DOHH2 (cell line): ENCODE results near the gene MMD.

Source experiments
- H3F3A ChIP-seq: fragments of 200-600 bp; sonication (generic), shearing (Covaris generic); 2 replicates; pipeline ENCODE4 v1.6.0; 2016; ENCODE audit warnings: antibody characterized with exemption, mild to moderate bottlenecking; ENCODE audit not compliant: control insufficient read depth, insufficient read depth
- H3K27ac ChIP-seq: fragments of 200-600 bp; sonication (generic); 2 replicates; pipeline ENCODE4 v1.5.1; 2014; ENCODE audit warnings: low read depth, mild to moderate bottlenecking, low read length, moderate library complexity
- H3K27me3 ChIP-seq: fragments of 200-600 bp; sonication (generic); 2 replicates; pipeline ENCODE4 v1.6.1; 2014; ENCODE audit warnings: mild to moderate bottlenecking, low read length, mixed read lengths; ENCODE audit not compliant: control insufficient read depth
- H3K36me3 ChIP-seq: fragments of 200-600 bp; sonication (generic); 2 replicates; pipeline ENCODE4 v1.6.1; 2014; ENCODE audit warnings: mild to moderate bottlenecking, low read length, moderate library complexity, mixed read lengths; ENCODE audit not compliant: control insufficient read depth
- H3K4me1 ChIP-seq: fragments of 200-600 bp; sonication (generic); 2 replicates; pipeline ENCODE4 v1.6.1; 2014; ENCODE audit warnings: mild to moderate bottlenecking, low read length, mixed read lengths; ENCODE audit not compliant: control insufficient read depth
- H3K4me2 ChIP-seq: fragments of 200-600 bp; sonication (generic); 2 replicates; pipeline ENCODE4 v1.6.0; 2014; ENCODE audit warnings: mild to moderate bottlenecking, low read length, moderate library complexity
- H3K4me3 ChIP-seq: fragments of 200-600 bp; sonication (generic); 2 replicates; pipeline ENCODE4 v1.5.1; 2014; ENCODE audit warnings: mild to moderate bottlenecking, low read length, mixed read lengths
- H3K79me2 ChIP-seq: fragments of 200-600 bp; sonication (generic); 2 replicates; pipeline ENCODE4 v1.6.1; 2014; ENCODE audit warnings: mild to moderate bottlenecking, low read length, mixed read lengths; ENCODE audit not compliant: control insufficient read depth
- H3K9me2 ChIP-seq: fragments of 200-600 bp; sonication (generic); replicated peaks from 2 replicates; pipeline ENCODE4 v1.6.1; 2014; ENCODE audit warnings: mild to moderate bottlenecking, low read length, mixed read lengths; ENCODE audit not compliant: control insufficient read depth
- H3K9me3 ChIP-seq: fragments of 200-600 bp; sonication (generic); 2 replicates; pipeline ENCODE4 v1.6.1; 2014; ENCODE audit warnings: antibody characterized with exemption, low read length, mixed read lengths; ENCODE audit not compliant: control insufficient read depth, insufficient read depth
- H4K20me1 ChIP-seq: fragments of 200-600 bp; sonication (generic); 2 replicates; pipeline ENCODE4 v1.6.0; 2014; ENCODE audit warnings: low read depth, mild to moderate bottlenecking, antibody characterized with exemption, low read length, moderate library complexity; ENCODE audit not compliant: control insufficient read depth, insufficient read depth
- EZH2phosphoT487 ChIP-seq: fragments of 200-600 bp; sonication (generic); IDR thresholded peaks from 2 replicates; pipeline ENCODE4 v1.6.1; 2017; ENCODE audit warnings: borderline replicate concordance, mild to moderate bottlenecking, antibody characterized with exemption, low read length, moderate library complexity, mixed read lengths
- TF ChIP-seq, protein P1 (sequence below): fragments of 200-600 bp; sonication (generic); IDR thresholded peaks from one replicate; pipeline ENCODE4 v1.5.1; 2014; ENCODE audit warnings: antibody characterized with exemption, mild to moderate bottlenecking, low read depth, low read length; ENCODE audit not compliant: poor library complexity, severe bottlenecking

Gene MMD

GRCh38 chr17:55398689-55399088 is 22.9 kb downstream of the MMD start:
- Histone ChIP-seq H3K27me3 (no peaks in the 10 kb centered on the region), H3F3A (no peaks in the 10 kb centered on the region; the same call in 1 of the 2 replicates), H3K9me3 (no peaks in the 10 kb centered on the region), H3K9me2 (no peaks in the 10 kb centered on the region), H3K36me3 (peaks cover 78% of the 10 kb centered on the region), H3K27ac (no peak overlapping the region), H3K4me3 (no peak overlapping the region), H3K4me2 (no peak overlapping the region), H4K20me1 (no peaks in the 10 kb centered on the region), H3K4me1 (no peaks in the 10 kb centered on the region), H3K79me2 (no peaks in the 10 kb centered on the region)
- TF ChIP-seq EZH2phosphoT487 = no peak
- TF ChIP-seq, protein P1, sequence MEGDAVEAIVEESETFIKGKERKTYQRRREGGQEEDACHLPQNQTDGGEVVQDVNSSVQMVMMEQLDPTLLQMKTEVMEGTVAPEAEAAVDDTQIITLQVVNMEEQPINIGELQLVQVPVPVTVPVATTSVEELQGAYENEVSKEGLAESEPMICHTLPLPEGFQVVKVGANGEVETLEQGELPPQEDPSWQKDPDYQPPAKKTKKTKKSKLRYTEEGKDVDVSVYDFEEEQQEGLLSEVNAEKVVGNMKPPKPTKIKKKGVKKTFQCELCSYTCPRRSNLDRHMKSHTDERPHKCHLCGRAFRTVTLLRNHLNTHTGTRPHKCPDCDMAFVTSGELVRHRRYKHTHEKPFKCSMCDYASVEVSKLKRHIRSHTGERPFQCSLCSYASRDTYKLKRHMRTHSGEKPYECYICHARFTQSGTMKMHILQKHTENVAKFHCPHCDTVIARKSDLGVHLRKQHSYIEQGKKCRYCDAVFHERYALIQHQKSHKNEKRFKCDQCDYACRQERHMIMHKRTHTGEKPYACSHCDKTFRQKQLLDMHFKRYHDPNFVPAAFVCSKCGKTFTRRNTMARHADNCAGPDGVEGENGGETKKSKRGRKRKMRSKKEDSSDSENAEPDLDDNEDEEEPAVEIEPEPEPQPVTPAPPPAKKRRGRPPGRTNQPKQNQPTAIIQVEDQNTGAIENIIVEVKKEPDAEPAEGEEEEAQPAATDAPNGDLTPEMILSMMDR = no peak

- H3K9me2 ChIP-seq = no peaks in the 10 kb centered on the region
- peaks cover 56% of the 10 kb centered on the region for H3K36me3 ChIP-seq
- no peaks in the 10 kb centered on the region for H3K4me1 ChIP-seq
- no peaks in the 10 kb centered on the region for H3K27me3 ChIP-seq
- H3K27ac ChIP-seq = no peak overlapping the region
- H3K9me3 ChIP-seq = no peaks in the 10 kb centered on the region
- no peak overlapping the region for H3K4me3 ChIP-seq
- H3K4me2 ChIP-seq = no peak overlapping the region
- no peaks in the 10 kb centered on the region for H3K79me2 ChIP-seq
- no peaks in the 10 kb centered on the region for H4K20me1 ChIP-seq
- TF ChIP-seq, protein P1 = no peak
- no peak for TF ChIP-seq EZH2phosphoT487
- H3F3A ChIP-seq = peaks cover 2% of the 10 kb centered on the region; the same call in 1 of the 2 replicates
Observed at GRCh38 chr17:55395803-55396505, 25.7 kb downstream of the MMD start.

GRCh38 chr17:55394357-55395021 is 27.1 kb downstream of the MMD start:
- no peaks in the 10 kb centered on the region for H3K9me2 ChIP-seq
- no peak for TF ChIP-seq EZH2phosphoT487
- TF ChIP-seq, protein P1 = no peak
- H3K79me2 ChIP-seq = no peaks in the 10 kb centered on the region
- H3K4me1 ChIP-seq = no peaks in the 10 kb centered on the region
- H3K4me3 ChIP-seq = no peak overlapping the region
- H3F3A ChIP-seq = peaks cover 2% of the 10 kb centered on the region; the same call in 1 of the 2 replicates
- no peak overlapping the region for H3K4me2 ChIP-seq
- no peaks in the 10 kb centered on the region for H3K9me3 ChIP-seq
- H3K36me3 ChIP-seq = peaks cover 41% of the 10 kb centered on the region
- H3K27me3 ChIP-seq = no peaks in the 10 kb centered on the region
- no peak overlapping the region for H3K27ac ChIP-seq
- no peaks in the 10 kb centered on the region for H4K20me1 ChIP-seq
